ENCODE results near the gene SCUBE1.

- TF ChIP-seq RCOR1 (IDR thresholded peaks at IDR 0.05; ENCODE audit: low read length): no peak
- no peak for TF ChIP-seq CTCF (IDR thresholded peaks at IDR 0.05)
- TF ChIP-seq CHD2 (IDR thresholded peaks at IDR 0.05; ENCODE audit: low read length, partially characterized antibody): no peak
- no peak for TF ChIP-seq TCF12 (IDR thresholded peaks at IDR 0.05)
- no peak for TF ChIP-seq ZBTB33 (IDR thresholded peaks at IDR 0.05; ENCODE audit: borderline replicate concordance, low read depth)
- TF ChIP-seq EP300 (IDR thresholded peaks at IDR 0.05; ENCODE audit: borderline replicate concordance in 1 of 2, low read depth in 1 of 2, low read length in 1 of 2): no peak
Observed at GRCh38 chr22:43291381-43291780, 51.8 kb downstream of the SCUBE1 start.

Data from SK-N-SH (cell line).